Activated gamma-delta T cell treated with Interleukin-2 at 50 U/mL for 16 hours (primary cell): ENCODE measurements around the gene AMPD2.
"Not testable (repeated sequence)": the region's sequence is repeated elsewhere in the genome, so short reads cannot be mapped to it uniquely, and the experiment has no call there.

Experiments
- DNase-seq: peaks from one replicate; pipeline ENCODE4 v3.0.0-alpha.2; 2020

AMPD2 gene

DNA sequence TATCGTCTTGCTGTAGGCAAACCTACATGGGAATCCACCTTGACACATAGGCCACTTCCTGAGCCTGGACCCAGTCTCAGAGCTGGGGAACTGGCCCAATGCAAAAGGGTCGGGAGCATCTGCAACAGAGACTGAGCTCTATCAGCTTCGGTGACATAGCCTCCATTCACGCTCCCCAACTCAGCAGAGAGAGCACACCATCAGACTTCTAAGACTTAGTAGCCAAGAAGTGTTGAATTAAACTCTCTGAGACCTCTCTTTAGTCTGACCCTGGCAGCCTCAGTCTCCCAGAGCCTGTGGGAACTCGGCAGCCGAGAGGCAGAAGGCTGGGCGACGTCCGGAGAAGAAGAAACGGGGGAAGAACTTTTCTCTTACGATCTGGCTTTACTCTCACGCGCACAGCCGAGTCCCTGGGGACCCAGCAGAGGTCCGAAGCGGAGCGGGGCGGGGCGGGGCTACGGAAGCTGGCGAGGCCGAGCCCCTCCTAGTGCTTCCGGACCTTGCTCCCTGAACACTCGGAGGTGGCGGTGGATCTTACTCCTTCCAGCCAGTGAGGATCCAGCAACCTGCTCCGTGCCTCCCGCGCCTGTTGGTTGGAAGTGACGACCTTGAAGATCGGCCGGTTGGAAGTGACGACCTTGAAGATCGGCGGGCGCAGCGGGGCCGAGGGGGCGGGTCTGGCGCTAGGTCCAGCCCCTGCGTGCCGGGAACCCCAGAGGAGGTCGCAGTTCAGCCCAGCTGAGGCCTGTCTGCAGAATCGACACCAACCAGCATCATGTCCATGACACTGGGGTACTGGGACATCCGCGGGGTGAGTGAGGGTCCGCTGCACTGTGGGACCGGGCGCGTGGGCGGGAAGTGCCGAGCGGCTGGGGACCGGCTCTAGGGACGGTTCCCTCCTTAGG, 36.2 kb downstream of the AMPD2 start, which contains the start of gene GSTM4:
Gene GSTM4, plus strand, starts transcription at position 485 of the 905 bp plus-strand sequence. Its CDS starts 291 bp downstream, at position 776.
- DNase-seq: peak; percentile 62

DNA sequence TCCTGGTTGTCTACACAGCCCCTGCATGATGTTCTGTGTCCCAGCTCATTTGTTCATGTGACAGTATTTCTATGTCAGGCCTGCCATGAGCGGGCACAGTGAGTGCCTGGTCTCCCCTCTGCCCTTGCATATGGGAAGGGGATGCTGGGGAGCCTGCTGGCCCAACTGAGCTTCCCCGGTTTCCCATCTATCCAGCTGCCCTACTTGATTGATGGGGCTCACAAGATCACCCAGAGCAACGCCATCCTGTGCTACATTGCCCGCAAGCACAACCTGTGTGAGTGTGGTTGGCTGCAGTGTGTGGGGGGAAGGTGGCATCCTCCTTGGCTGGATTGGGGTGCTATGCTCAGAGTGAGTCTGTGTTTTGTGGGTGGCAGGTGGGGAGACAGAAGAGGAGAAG, 37.8 kb downstream of the AMPD2 start:
- DNase-seq: no peak

DNA sequence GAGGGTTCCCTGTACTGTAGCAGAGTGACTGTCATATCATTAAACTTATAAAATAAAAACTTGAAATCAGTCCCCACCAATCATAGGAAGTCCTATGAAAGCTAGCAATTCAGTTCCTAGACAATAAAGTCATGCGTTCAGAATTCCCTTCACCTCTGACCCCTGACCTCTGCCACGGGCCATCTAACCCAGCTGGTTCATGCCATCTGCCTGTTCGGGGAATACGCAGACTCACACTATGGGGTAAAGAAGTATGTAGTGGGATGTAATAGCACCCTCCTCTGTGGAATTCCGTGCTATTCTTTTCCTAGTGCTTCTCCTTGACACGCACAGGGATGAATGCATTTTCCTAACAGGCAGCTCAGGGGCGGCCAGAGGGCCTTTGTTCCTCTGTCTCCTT, 38.3 kb downstream of the AMPD2 start:
- DNase-seq: no peak

DNA sequence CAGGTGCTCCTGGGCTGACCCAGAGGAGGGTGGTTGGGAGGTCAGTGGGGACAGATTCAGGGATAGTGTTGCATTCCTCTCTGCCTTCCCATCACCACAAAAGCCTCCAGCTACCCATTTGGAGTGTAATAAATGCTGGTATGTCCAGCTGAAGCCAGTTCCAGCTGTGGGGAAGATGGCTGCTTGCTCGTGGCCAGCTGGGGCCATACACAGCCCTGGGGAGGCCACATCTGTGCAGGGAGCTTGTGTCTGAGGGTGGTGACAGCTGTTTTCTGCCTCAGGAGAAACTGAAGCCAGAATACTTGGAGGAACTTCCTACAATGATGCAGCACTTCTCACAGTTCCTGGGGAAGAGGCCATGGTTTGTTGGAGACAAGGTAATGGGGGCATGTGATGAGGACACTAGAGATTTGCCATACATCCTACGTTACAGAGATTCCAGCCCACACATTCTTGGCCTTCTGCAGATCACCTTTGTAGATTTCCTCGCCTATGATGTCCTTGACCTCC, 39.0 kb downstream of the AMPD2 start:
- no peak for DNase-seq

DNA sequence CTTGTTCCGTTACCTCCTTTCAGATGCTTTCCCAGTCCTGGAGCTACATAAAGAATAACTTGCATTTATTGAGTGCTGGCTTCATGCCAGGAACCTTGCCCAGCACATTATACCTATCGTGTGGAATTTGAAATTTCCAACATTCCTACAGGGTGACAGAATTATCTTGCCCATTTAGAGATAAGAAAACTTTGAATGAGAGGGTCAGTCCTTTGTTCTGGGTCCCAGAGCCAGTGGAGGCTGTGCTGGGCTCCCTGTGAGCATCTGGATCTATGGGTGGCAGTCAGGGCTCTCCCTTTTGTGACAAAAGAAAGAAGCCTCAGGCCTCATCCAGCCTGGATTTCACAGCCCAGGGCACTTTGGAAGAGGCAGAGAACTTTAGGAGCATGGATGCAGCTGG, 39.5 kb downstream of the AMPD2 start:
- DNase-seq: no peak

DNA sequence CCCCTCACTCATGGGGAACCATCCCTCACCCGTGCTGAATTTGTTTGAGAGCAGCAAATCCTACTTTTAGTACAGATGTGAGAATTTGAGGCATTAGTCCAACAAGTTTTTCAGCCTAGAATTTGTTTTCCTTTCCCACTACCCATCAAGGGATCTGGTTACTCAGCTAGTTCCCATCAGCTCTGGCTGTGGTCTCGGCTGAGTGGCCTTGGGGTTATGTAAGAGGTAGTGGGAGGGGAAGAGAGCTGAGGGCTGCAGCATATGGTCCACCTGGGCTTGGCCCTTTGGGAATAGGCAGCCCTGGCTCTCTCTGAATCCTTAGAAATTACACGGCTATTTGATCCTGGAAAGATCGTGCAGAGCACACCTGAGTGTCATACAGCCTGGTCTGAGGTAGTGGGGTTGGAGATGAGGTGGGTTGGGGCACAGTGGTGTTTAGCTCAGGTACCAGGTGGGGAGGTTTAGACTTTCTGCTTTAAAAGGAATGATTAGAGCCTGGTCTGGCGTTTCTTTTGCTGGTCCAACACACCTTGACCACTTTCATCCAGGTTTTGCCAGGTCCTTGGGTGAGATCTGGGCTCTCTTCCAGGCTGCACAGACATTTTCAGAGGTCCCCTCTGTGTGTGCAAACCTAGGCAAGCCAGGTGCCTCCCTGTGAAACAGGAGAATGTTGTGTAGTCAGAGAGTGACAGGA, 40.5 kb downstream of the AMPD2 start:
- DNase-seq: no peak

DNA sequence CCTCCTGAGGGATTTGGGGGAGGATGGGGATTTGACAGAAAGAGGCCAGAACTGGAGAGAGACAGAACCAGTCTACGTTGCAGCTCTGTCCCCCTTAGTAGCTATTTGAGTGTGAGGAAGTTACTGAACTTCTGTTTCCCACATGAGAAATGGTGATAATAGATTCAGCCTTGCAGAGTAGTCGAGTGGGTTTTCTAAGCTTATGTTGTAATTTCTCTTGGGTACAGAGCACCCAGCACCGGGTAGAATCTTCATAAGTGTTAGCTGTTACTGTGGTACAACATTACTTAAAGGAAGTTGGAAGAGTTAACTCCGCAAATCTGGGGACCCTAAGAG, 41.0 kb downstream of the AMPD2 start:
- not testable (repeated sequence) for DNase-seq

DNA sequence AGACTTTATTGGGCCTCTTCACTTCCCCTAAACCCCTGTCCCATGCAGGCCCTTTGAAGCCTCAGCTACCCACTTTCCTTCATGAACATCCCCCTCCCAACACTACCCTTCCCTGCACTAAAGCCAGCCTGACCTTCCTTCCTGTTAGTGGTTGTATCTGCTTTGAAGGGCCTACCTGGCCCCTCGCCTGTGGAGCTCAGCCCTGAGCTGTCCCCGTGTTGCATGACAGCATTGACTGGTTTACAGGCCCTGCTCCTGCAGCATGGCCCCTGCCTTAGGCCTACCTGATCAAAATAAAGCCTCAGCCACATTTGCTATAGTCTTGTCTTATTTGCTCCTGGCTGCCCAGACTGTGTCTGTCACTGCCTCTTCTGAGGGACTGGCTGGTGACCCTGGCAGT, 41.8 kb downstream of the AMPD2 start:
- no peak for DNase-seq

DNA sequence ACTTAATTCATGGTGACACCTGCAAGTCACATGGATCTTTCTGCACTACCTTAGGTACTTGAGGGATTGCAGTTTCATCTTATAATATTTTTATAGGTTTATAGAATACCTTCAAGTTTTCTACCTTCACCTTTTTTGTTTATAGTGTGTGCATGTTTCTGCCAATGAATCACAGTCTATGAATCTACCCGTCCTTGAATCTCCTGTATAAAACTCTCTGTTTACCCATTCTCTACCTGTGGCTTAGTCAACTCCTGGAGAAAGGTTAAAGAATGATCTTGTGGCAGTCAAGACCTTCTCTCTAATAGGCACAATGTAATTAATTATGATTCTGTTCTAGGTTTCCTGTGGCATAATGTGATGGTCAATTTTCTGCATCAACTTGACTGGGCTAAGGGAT, 45.0 kb downstream of the AMPD2 start:
- no peak for DNase-seq

DNA sequence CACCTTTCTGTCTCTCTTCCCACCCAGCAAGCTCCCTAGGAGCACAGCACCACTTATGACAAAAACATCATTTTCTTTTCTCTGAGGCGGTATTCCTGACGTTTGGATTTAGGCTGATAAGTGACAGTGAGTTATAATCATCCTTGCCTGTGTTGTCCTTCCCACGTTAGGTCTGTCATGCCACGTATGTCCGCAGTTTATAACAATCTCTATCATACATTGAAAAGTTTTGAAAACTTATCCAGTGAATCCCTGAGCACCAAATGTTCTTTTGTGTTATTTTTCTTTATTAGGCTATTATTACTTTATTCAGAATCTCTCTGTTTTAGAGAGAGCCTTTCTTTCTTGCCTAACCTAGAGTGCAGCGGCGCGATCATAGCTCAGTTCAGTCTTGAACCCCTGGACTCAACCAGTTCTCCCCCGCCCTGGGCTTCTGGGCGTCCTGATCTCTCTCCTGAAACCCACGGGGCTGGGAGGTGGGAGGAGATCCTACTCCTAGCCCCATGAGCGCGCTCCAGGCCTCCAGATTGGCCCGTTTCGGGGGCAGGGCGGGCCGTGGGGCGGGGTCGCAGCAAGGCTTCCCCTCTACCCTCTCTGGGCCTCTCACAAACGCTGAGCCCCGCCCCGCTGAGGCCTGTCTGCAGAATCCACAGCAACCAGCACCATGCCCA, 48.0 kb downstream of the AMPD2 start, which contains the start of gene GSTM2:
Gene GSTM2, plus strand, starts transcription at position 606 of the 671 bp plus-strand sequence. Its CDS starts 59 bp downstream, at position 665.
- peak; percentile 63 for DNase-seq

DNA sequence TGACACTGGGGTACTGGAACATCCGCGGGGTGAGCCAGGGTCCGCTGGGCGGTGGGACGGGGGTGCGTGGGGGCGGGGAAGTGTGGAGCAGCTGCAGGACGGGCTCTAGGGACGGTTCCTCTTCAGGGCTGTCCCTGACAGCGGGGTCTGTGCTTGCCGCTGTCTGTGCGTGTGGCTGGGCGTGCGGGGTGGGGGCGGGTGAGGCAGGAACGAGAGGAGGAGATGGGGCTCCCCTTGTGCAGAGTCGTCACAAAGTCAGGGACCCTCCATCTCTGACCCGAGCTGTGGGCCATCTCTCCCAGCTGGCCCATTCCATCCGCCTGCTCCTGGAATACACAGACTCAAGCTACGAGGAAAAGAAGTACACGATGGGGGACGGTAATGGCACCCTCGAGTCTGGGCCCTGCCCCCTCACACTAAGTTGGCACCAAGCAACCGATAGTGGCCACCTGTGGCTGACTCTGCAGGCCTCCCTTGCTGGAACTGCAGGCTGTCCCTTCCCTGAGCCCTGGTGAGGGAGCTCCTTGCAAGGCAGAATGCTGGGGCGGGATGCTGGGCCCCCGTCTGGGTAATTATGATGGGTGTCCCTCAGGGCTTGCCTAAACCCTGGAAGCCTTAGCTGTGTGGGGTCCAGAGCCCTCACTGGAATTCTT, 48.6 kb downstream of the AMPD2 start:
- no peak for DNase-seq

DNA sequence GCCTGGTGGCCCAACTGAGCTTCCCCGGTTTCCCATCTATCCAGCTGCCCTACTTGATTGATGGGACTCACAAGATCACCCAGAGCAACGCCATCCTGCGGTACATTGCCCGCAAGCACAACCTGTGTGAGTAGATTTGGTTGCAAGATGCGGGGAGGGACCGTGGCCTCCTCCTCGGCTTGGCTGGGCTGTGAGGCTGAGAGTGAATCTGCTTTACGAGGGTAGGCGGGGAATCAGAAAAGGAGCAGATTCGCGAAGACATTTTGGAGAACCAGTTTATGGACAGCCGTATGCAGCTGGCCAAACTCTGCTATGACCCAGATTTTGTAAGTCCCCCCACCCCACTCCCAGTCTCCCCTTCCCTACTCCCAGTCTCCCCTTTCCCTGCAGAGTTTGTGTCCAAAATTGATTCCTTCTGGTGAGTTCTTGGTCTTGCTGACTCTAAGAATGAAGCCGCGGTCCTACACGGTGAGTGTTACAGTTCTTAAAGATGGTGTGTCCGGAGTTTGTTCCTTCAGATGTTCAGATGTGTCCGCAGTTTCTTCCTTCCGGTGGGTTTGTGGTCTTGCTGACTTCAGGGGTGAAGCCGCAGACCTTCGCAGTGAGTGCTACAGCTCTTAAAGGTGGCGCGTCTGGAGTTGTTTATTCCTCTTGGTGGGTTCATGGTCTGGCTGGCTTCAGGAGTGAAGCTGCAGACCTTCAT, 49.8 kb downstream of the AMPD2 start:
- DNase-seq: peak; percentile 10

DNA sequence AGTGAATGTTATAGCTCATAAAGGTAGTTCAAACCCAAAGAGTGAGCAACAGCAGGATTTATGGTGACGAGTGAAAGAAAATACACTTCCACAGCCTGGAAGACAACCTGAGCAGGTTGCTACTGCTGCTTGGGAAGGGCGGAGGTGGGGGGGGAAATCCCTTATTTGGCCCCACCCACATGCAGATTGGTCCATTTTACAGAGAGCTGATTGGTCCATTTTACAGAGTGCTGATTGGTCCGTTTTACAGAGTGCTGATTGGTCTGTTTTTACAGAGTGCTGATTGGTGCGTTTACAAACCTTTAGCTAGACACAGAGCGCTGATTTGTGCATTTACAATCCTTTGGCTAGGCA, 50.3 kb downstream of the AMPD2 start:
- DNase-seq: not testable (repeated sequence)

DNA sequence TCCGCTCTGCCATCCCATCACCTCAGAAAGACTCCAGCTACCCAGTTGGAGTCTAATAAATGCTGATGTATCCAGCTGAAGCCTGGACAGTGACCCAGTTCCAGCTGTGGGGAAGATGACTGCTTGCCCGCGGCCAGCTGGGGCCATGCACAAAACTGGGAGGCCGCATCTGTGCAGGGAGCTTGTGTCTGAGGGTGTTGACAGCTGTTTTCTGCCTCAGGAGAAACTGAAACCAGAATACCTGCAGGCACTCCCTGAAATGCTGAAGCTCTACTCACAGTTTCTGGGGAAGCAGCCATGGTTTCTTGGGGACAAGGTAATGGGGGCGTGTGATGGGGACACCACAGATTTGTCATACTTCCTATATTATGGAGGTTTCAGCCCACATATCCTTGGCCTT, 51.4 kb downstream of the AMPD2 start:
- no peak for DNase-seq

DNA sequence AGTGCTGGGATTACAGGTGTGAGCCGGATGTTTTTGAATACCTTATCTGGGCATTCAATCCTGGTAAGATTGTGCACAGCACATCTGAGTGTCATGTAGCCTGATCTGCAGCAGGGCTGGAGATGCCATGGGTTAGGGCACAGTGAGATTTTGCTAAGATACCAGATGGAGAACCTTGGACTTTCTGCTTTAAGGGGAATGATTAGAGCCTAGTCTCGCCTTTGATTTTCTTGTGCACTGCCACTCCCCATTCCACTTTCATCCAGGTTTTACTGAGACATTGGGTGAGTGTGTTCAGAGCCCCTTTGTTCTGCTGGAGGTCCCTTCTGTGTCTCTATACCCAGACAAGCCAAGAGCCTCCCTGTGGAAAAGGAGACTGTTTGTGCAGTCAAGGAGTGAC, 54.2 kb downstream of the AMPD2 start:
- DNase-seq: not testable (repeated sequence)

DNA sequence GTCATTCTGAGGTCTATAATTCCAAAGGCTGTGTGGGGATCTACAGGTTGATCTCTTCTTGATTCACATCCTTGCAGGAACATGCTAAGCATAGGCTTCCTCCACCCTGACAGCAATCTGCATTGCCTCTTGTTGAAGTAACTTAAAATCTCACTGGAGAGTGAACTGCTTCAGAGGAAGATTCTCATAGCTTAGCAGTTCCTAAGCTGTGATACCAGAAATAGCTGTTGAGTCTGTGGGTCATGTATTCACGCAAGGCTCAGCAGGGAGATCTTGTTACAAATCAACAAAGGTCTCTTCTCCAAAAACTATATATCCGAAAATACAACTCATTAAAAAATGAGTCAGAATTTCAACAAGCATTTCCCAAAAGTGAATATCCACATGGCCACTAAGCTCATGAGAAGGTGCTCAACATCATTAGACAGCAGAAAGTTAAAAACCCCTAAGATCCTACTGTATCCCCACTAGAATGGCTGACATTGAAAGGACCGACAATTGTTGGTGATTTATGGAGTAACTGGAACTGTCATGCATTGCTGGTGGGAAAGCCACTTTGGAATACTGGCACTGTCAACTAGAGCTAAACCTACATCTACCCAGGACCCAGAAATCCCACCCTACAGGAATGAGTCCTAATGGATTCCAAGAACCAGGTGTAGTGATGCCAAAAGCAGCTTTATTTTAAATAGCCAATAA, 57.2 kb downstream of the AMPD2 start:
- not testable (repeated sequence) for DNase-seq

DNA sequence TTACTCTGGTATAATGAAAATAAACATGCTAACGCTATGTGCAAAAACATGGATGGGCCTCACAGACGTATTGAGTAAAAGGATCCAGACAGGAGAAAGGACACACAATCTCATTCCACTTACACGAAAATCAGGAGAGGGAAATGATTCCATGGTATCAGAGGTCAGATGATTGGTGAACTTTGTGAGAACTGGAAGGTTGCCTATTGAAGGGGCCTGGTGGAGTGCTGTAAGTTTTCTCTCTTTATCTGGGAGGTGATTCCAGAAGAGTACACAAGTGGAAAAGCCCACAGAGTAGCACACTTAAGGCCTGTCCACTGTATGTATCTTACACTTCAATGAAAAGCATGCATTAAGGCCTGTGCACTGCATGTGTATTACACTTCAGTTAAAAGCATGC, 57.8 kb downstream of the AMPD2 start:
- no peak for DNase-seq

DNA sequence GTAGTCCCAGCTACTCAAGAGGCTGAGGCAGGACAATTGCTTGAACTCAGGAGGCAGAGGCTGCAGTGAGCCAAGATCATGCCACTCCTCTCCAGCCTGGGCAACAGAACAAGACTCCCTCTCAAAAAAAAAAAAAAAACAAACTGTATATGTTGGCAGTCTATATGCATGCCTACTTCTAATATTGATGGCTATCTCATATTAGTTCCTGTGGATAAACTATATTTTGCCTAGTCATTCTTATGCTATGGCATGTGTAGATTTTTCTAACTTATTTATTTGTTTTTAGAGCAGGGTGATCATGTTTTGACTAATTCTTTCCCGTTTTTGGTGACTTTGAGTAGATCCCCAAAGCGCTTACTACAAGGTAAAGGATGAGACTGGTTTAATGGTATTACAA, 59.0 kb downstream of the AMPD2 start:
- not testable (repeated sequence) for DNase-seq
